SK-N-SH (cell line): ENCODE results near the gene HSPA1A. TPM values are rescaled to one million over a fixed set of nuclear protein-coding genes. Genes with fewer than 3 reads are reported as not detected.

Source experiments
- CTCF ChIA-PET: fragments of 300-600, 350-600 bp; formaldehyde crosslinking; extraction: SDS; loops from one replicate; lab custom pipeline; 2021; lab: Yijun Ruan, JAX
- POLR2A ChIA-PET: fragments of 350-600 bp; sonication (Branson Sonifier 250); formaldehyde crosslinking; extraction: SDS; loops from one replicate; lab custom pipeline; 2020; ENCODE audit warnings: antibody characterized with exemption, inconsistent platforms; lab: Yijun Ruan, JAX
- DNase-seq: peaks from one replicate; pipeline ENCODE4 v3.0.0; 2012
- H2AFZ ChIP-seq: fragments of 200-600 bp; sonication (generic); 2 replicates; pipeline ENCODE4 v1.8.1; 2016; ENCODE audit warnings: antibody characterized with exemption, mild to moderate bottlenecking, low read depth
- H3F3A ChIP-seq: fragments of 200-600 bp; sonication (generic); replicated peaks from 2 replicates; pipeline ENCODE3; 2016; ENCODE audit warnings: antibody characterized with exemption, mild to moderate bottlenecking; ENCODE audit not compliant: insufficient read depth
- H3K27ac ChIP-seq, 2 experiments: fragments of 200-500 bp in 1 of 2; fragments of 200-600 bp in 1 of 2; sonication (Bioruptor generic) in 1 of 2; sonication (generic), shearing (Covaris generic) in 1 of 2; 2 replicates each; pipeline versions ENCODE4 v1.5.1 to v1.6.1; 2014 to 2016; ENCODE audit warnings: low read depth in 2 of 2, inconsistent platforms in 1 of 2, low read length in 1 of 2, mild to moderate bottlenecking in 1 of 2, mixed read lengths in 1 of 2
- H3K27me3 ChIP-seq: fragments of 200-600 bp; sonication (generic), shearing (Covaris generic); 2 replicates; pipeline ENCODE4 v1.6.1; 2016; ENCODE audit warnings: mixed run types; ENCODE audit not compliant: insufficient read depth
- H3K36me3 ChIP-seq, 2 experiments: fragments of 200-500 bp in 1 of 2; fragments of 200-600 bp in 1 of 2; sonication (Bioruptor generic) in 1 of 2; sonication (generic) in 1 of 2; replicated peaks in 1 of 2; 2 replicates each; pipeline versions ENCODE3 to v1.5.1; 2014 to 2016; ENCODE audit warnings: low read length in 1 of 2, mild to moderate bottlenecking in 1 of 2; ENCODE audit not compliant: insufficient read depth in 2 of 2, control insufficient read depth in 1 of 2
- H3K4me1 ChIP-seq, 2 experiments: fragments of 200-500 bp in 1 of 2; fragments of 200-600 bp in 1 of 2; sonication (Bioruptor generic) in 1 of 2; sonication (generic), shearing (Covaris generic) in 1 of 2; 2 replicates each; pipeline versions ENCODE4 v1.5.1 to v1.6.1; 2014 to 2016; ENCODE audit warnings: low read depth in 1 of 2, low read length in 1 of 2, mixed run types in 1 of 2; ENCODE audit not compliant: insufficient read depth in 2 of 2, control insufficient read depth in 1 of 2
- H3K4me2 ChIP-seq: fragments of 200-600 bp; sonication (generic), shearing (Covaris generic); 2 replicates; pipeline ENCODE4 v1.6.1; 2017; ENCODE audit warnings: mixed run types
- H3K4me3 ChIP-seq, 2 experiments: fragments of 200-500 bp in 1 of 2; fragments of 200-600 bp in 1 of 2; sonication (Bioruptor generic) in 1 of 2; sonication (generic), shearing (Covaris generic) in 1 of 2; 2 replicates each; pipeline versions ENCODE4 v1.5.1 to v1.8.1; 2014 to 2016; ENCODE audit warnings: low read depth in 2 of 2, inconsistent platforms in 1 of 2, low read length in 1 of 2, mild to moderate bottlenecking in 1 of 2, mixed read lengths in 1 of 2, moderate library complexity in 1 of 2
- H3K79me2 ChIP-seq: fragments of 200-600 bp; sonication (generic); 2 replicates; pipeline ENCODE4 v1.8.1; 2017; ENCODE audit warnings: mild to moderate bottlenecking; ENCODE audit not compliant: insufficient read depth
- H3K9ac ChIP-seq: fragments of 200-600 bp; sonication (generic); 2 replicates; pipeline ENCODE4 v1.6.1; 2017; ENCODE audit warnings: mixed run types
- H3K9me2 ChIP-seq: fragments of 200-600 bp; sonication (generic); 2 replicates; pipeline ENCODE4 v1.6.1; 2017; ENCODE audit warnings: mixed run types
- H3K9me3 ChIP-seq: fragments of 200-600 bp; sonication (generic); 2 replicates; pipeline ENCODE4 v1.6.1; 2017; ENCODE audit warnings: mixed run types, mild to moderate bottlenecking, moderate library complexity
- H4K20me1 ChIP-seq: fragments of 200-600 bp; sonication (generic); 2 replicates; pipeline ENCODE4 v1.6.1; 2017; ENCODE audit warnings: mild to moderate bottlenecking, mixed run types; ENCODE audit not compliant: insufficient read depth
- CHD2 ChIP-seq: fragments of 150-350 bp; IDR thresholded peaks from 2 replicates; pipeline ENCODE4 v1.6.1; 2018; ENCODE audit warnings: low read length; ENCODE audit not compliant: partially characterized antibody
- ELF1 ChIP-seq: IDR thresholded peaks from 2 replicates; pipeline ENCODE4 v1.4.0; 2012
- EP300 ChIP-seq, 2 experiments: IDR thresholded peaks; 2 replicates each; pipeline versions ENCODE4 v1.4.0 to v1.6.1; 2012; ENCODE audit warnings: borderline replicate concordance in 1 of 2, low read depth in 1 of 2, low read length in 1 of 2
- EZH2phosphoT487 ChIP-seq: fragments of 200-600 bp; sonication (generic); IDR thresholded peaks from 2 replicates; pipeline ENCODE4 v1.6.1; 2017; ENCODE audit warnings: low read depth, mixed run types, mild to moderate bottlenecking, antibody characterized with exemption, moderate library complexity, borderline replicate concordance
- FOSL2 ChIP-seq: IDR thresholded peaks from 2 replicates; pipeline ENCODE4 v1.4.0; 2012; ENCODE audit warnings: low read depth, mild to moderate bottlenecking, moderate library complexity, borderline replicate concordance
- FOXJ3 ChIP-seq: sonication (generic); formaldehyde crosslinking; IDR thresholded peaks from 2 replicates; pipeline ENCODE4 v1.5.1; 2020; ENCODE audit warnings: mild to moderate bottlenecking, missing genetic modification reagents
- FOXM1 ChIP-seq: IDR thresholded peaks from 2 replicates; pipeline ENCODE4 v1.4.0; 2012; ENCODE audit warnings: low read depth, mild to moderate bottlenecking
- GATA2 ChIP-seq: sonication (generic); formaldehyde crosslinking; IDR thresholded peaks from 2 replicates; pipeline ENCODE4 v1.5.0; 2020; ENCODE audit warnings: mild to moderate bottlenecking, missing genetic modification reagents
- MEF2A ChIP-seq: IDR thresholded peaks from 2 replicates; pipeline ENCODE4 v1.4.0; 2012; ENCODE audit warnings: low read depth, borderline replicate concordance
- MXI1 ChIP-seq: IDR thresholded peaks from 2 replicates; pipeline ENCODE4 v1.6.1; 2012; ENCODE audit warnings: mild to moderate bottlenecking, low read depth, low read length, improper control_type of control experiment
- NFIC ChIP-seq: IDR thresholded peaks from 2 replicates; pipeline ENCODE4 v1.4.0; 2012; ENCODE audit warnings: borderline replicate concordance
- NRF1 ChIP-seq: IDR thresholded peaks from 2 replicates; pipeline ENCODE4 v1.6.1; 2012; ENCODE audit warnings: low read depth, mild to moderate bottlenecking, low read length
- PBX3 ChIP-seq: IDR thresholded peaks from 2 replicates; pipeline ENCODE4; 2012
- POLR2AphosphoS5 ChIP-seq: IDR thresholded peaks from 2 replicates; pipeline ENCODE4 v1.6.1; 2012; ENCODE audit warnings: low read depth, low read length
- RAD21 ChIP-seq: IDR thresholded peaks from 2 replicates; pipeline ENCODE4 v1.6.1; 2012; ENCODE audit warnings: mild to moderate bottlenecking, low read length
- RCOR1 ChIP-seq: fragments of 150-350 bp; IDR thresholded peaks from 2 replicates; pipeline ENCODE4 v1.6.1; 2017; ENCODE audit warnings: antibody characterized with exemption, low read length
- REST ChIP-seq: IDR thresholded peaks from 2 replicates; pipeline ENCODE4 v1.6.1; 2012; ENCODE audit warnings: mild to moderate bottlenecking, low read depth, low read length, moderate library complexity
- RXRA ChIP-seq: IDR thresholded peaks from 2 replicates; pipeline ENCODE4 v1.4.0; 2012; ENCODE audit warnings: low read depth, mild to moderate bottlenecking, borderline replicate concordance
- SMC3 ChIP-seq: IDR thresholded peaks from 2 replicates; pipeline ENCODE4 v1.6.1; 2012; ENCODE audit warnings: low read depth, low read length, improper control_type of control experiment
- TEAD4 ChIP-seq: IDR thresholded peaks from 2 replicates; pipeline ENCODE4 v1.4.0; 2012; ENCODE audit warnings: mild to moderate bottlenecking, borderline replicate concordance; ENCODE audit not compliant: insufficient read depth
- WGBS: methylation state at CpG from one replicate; pipeline ENCODE4 v1.1.6; 2017; ENCODE audit warnings: low lambda C conversion rate; 5-methylcytosine and 5-hydroxymethylcytosine counted together
- polyA plus RNA-seq, 3 experiments: library from polyadenylated mRNA; depleted of rRNA; stranded (reverse); fragments of >200 nt; gene quantifications; 2 replicates each; pipeline ENCODE4 v1.2.3, GENCODE V29; 2012
- TF ChIP-seq, protein P1 (sequence below): fragments of 200-600 bp; sonication (generic); IDR thresholded peaks from 2 replicates; pipeline ENCODE4 v1.6.1; 2017; ENCODE audit warnings: antibody characterized with exemption, mild to moderate bottlenecking, moderate library complexity
- TF ChIP-seq, protein P2 (sequence below): IDR thresholded peaks from 2 replicates; pipeline ENCODE4 v1.4.0; 2012; ENCODE audit warnings: low read depth
- TF ChIP-seq, protein P3 (sequence below): fragments of 150-350 bp; IDR thresholded peaks from 2 replicates; pipeline ENCODE4 v1.6.1; 2016; ENCODE audit warnings: mild to moderate bottlenecking, low read depth, low read length

The HSPA1A gene
- 71.1 and 119 TPM in 2 replicates for polyA plus RNA-seq (2012; rRNA removed)
- 53.6 and 67.5 TPM in 2 replicates for polyA plus RNA-seq (2012; cell fraction: cytosol; rRNA removed)
- polyA plus RNA-seq (2012; cell fraction: nucleus; rRNA removed): 83.3 and 95.8 TPM in 2 replicates

DNA sequence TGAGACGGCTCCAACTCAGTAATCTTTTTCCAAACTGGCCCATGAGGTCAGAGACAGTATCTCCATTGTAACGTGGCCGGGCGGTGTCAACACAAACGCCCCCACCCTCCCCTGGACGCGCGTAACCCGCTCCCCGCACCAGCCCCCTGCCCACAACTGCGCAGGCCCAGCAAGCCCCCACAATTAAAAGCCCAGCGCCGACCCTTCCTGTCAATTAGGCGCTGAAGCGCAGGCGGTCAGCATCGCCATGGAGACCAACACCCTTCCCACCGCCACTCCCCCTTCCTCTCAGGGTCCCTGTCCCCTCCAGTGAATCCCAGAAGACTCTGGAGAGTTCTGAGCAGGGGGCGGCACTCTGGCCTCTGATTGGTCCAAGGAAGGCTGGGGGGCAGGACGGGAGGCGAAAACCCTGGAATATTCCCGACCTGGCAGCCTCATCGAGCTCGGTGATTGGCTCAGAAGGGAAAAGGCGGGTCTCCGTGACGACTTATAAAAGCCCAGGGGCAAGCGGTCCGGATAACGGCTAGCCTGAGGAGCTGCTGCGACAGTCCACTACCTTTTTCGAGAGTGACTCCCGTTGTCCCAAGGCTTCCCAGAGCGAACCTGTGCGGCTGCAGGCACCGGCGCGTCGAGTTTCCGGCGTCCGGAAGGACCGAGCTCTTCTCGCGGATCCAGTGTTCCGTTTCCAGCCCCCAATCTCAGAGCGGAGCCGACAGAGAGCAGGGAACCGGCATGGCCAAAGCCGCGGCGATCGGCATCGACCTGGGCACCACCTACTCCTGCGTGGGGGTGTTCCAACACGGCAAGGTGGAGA lies at the start of gene HSPA1A, which contains the start of gene HSPA1L:
Gene HSPA1A (plus strand): TSS at position 519 of the 814 bp plus-strand sequence. CDS start 214 bp downstream, at position 733.
Gene HSPA1L (minus strand): TSS at position 259 of the 814 bp plus-strand sequence. CDS start 3,311 bp downstream, outside the sequence.
- no peaks in the 10 kb centered on the region for H3K9me3 ChIP-seq
- no peaks in the 10 kb centered on the region for H3K36me3 ChIP-seq
- H3K79me2 ChIP-seq: peaks cover 10% of the 10 kb centered on the region
- POLR2A ChIA-PET: interaction anchor here (0.5 to 2.2 kb wide), 15 partner anchors 9 to 313 kb away, joined by 3 to 10 read pairs (median 4); partner anchors contain the start of genes ATF6B, DDAH2, EHMT2 and HSPA1B
- 2% methylated on average over 44 of the region's 56 CpGs for WGBS
- DNase-seq: peak; percentile 94
- peak within 1 kb of the TSS; percentile 71 for H2AFZ ChIP-seq
- H4K20me1 ChIP-seq: no peaks in the 10 kb centered on the region
- peaks cover 4 to 6% of the 10 kb centered on the region in 2 experiments; a peak in 2 of 4 replicates for H3K4me1 ChIP-seq
- peak within 1 kb of the TSS; percentile 62 to 79 for H3K4me3 ChIP-seq
- CTCF ChIA-PET: interaction anchor here (1.9 to 4.5 kb wide), 3 partner anchors 15 to 24 kb away, joined by 7 to 27 read pairs (median 13); partner anchors contain the start of gene VARS1
- no peaks in the 10 kb centered on the region for H3K27me3 ChIP-seq
- H3K9ac ChIP-seq: peak within 1 kb of the TSS; percentile 74; the same call in 1 of the 2 replicates
- H3K9me2 ChIP-seq: no peaks in the 10 kb centered on the region
- peaks cover 11% of the 10 kb centered on the region for H3F3A ChIP-seq
- peak within 1 kb of the TSS; percentile 97 for H3K4me2 ChIP-seq
- H3K27ac ChIP-seq: peak within 1 kb of the TSS; percentile 98
- TF ChIP-seq ELF1 (no peak), RXRA (no peak), EZH2phosphoT487 (no peak), CHD2 (no peak), SMC3 (0 out of 2 replicates have a peak, but pooled peaks have one; percentile 7), EP300 (IDR thresholded peaks at IDR 0.05; ENCODE audit: borderline replicate concordance in 1 of 2, low read depth in 1 of 2, low read length in 1 of 2) (peak in 1 of 2 experiments; percentile 98; a peak in 2 of 4 replicates), FOXM1 (no peak), POLR2AphosphoS5 (peak; percentile 100), PBX3 (peak; percentile 35), MXI1 (peak; percentile 76), FOXJ3 (no peak), MEF2A (no peak), FOSL2 (no peak), GATA2 (no peak), NRF1 (peak; percentile 46; the same call in 1 of the 2 replicates), NFIC (no peak), RCOR1 (0 out of 2 replicates have a peak, but pooled peaks have one; percentile 49), REST (0 out of 2 replicates have a peak, but pooled peaks have one; percentile 41), RAD21 (no peak), TEAD4 (no peak)
- TF ChIP-seq, protein P1, sequence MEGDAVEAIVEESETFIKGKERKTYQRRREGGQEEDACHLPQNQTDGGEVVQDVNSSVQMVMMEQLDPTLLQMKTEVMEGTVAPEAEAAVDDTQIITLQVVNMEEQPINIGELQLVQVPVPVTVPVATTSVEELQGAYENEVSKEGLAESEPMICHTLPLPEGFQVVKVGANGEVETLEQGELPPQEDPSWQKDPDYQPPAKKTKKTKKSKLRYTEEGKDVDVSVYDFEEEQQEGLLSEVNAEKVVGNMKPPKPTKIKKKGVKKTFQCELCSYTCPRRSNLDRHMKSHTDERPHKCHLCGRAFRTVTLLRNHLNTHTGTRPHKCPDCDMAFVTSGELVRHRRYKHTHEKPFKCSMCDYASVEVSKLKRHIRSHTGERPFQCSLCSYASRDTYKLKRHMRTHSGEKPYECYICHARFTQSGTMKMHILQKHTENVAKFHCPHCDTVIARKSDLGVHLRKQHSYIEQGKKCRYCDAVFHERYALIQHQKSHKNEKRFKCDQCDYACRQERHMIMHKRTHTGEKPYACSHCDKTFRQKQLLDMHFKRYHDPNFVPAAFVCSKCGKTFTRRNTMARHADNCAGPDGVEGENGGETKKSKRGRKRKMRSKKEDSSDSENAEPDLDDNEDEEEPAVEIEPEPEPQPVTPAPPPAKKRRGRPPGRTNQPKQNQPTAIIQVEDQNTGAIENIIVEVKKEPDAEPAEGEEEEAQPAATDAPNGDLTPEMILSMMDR: no peak
- TF ChIP-seq, protein P2, sequence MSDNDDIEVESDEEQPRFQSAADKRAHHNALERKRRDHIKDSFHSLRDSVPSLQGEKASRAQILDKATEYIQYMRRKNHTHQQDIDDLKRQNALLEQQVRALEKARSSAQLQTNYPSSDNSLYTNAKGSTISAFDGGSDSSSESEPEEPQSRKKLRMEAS: no peak; the same call in 1 of the 2 replicates
- TF ChIP-seq, protein P3, sequence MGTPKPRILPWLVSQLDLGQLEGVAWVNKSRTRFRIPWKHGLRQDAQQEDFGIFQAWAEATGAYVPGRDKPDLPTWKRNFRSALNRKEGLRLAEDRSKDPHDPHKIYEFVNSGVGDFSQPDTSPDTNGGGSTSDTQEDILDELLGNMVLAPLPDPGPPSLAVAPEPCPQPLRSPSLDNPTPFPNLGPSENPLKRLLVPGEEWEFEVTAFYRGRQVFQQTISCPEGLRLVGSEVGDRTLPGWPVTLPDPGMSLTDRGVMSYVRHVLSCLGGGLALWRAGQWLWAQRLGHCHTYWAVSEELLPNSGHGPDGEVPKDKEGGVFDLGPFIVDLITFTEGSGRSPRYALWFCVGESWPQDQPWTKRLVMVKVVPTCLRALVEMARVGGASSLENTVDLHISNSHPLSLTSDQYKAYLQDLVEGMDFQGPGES: no peak; the same call in 1 of the 2 replicates
